ENCODE results near the gene SSTR5.

SSTR5 gene

DNA sequence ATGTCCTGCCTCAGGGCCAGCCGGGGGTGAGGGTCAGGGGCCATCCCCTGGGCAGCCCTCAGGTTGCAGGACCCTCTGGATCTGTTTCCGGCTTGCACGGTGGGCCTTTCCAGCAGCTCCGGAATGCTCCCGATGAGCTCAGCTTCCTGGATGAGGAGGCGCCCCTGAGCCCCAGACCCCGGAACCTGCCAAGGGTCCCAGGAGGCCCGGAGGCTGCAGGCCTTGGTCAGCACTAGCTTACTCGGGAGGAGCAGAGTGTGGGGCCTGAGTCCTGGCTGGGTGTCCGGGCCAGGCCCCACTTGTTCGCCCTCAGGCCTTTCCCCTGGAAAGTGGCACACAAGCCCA lies 31.1 kb downstream of the SSTR5 start:
- Histone ChIP-seq H2AFZ (no peak overlapping the region), H3K9ac (no peak overlapping the region), H3K79me2 (no peaks in the 10 kb centered on the region), H3K4me3 (ENCODE audit: low read depth, low read length) (no peak overlapping the region), H3K4me1 (peaks cover 2% of the 10 kb centered on the region), H3K4me2 (ENCODE audit: low read length) (no peak overlapping the region), H3K9me3 (ENCODE audit: control insufficient read depth, low read length) (no peaks in the 10 kb centered on the region), H3K36me3 (ENCODE audit: control insufficient read depth, insufficient read depth, low read length) (no peaks in the 10 kb centered on the region), H3K27ac (no peak overlapping the region), H3K27me3 (ENCODE audit: control insufficient read depth, insufficient read depth, low read length) (no peaks in the 10 kb centered on the region)
- TF ChIP-seq, protein P1, sequence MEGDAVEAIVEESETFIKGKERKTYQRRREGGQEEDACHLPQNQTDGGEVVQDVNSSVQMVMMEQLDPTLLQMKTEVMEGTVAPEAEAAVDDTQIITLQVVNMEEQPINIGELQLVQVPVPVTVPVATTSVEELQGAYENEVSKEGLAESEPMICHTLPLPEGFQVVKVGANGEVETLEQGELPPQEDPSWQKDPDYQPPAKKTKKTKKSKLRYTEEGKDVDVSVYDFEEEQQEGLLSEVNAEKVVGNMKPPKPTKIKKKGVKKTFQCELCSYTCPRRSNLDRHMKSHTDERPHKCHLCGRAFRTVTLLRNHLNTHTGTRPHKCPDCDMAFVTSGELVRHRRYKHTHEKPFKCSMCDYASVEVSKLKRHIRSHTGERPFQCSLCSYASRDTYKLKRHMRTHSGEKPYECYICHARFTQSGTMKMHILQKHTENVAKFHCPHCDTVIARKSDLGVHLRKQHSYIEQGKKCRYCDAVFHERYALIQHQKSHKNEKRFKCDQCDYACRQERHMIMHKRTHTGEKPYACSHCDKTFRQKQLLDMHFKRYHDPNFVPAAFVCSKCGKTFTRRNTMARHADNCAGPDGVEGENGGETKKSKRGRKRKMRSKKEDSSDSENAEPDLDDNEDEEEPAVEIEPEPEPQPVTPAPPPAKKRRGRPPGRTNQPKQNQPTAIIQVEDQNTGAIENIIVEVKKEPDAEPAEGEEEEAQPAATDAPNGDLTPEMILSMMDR (IDR thresholded peaks at IDR 0.05): no peak

DNA sequence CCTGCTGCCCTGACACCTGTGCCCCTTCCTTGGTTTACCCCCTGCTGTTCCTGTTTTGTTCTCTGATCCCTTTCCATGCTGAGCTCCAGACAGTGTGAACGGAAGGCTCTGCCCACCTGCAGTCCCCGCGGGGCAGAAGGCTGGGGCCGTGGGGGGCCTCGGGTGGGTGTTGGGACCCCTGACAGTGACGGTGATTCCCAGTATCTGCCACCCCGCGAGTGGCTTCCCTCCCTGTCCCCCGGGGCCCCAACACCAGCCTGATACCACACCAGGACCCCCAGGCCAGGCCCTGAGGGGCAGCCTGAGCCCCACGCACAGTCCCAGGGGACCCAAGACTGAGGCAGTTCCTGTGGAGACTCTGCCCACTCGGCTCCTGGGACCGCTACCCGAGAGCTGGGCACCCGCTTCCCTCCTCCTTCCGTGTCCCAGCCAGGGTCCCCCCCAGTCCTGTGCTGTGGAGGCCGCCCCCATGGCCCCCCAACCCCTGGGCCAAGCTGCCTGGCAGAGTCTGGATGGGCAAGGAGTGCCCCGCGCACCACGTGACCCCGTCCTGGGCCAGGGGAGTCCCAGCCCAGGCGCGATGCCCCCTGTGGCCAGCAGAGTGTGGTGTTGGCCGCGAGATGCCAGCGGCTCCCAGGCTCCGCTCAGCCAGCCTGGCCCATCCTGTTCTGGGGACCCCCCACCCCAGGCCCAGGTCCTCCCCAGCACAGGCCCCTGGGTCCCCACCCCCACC lies 33.5 kb downstream of the SSTR5 start:
- Histone ChIP-seq H3K9me3 (ENCODE audit: control insufficient read depth, low read length) (no peaks in the 10 kb centered on the region), H3K4me2 (ENCODE audit: low read length) (no peak overlapping the region), H3K27ac (no peak overlapping the region), H3K9ac (no peak overlapping the region), H3K36me3 (ENCODE audit: control insufficient read depth, insufficient read depth, low read length) (no peaks in the 10 kb centered on the region), H3K79me2 (no peaks in the 10 kb centered on the region), H2AFZ (no peak overlapping the region), H3K4me3 (ENCODE audit: low read depth, low read length) (no peak overlapping the region), H3K4me1 (peaks cover 2% of the 10 kb centered on the region), H3K27me3 (ENCODE audit: control insufficient read depth, insufficient read depth, low read length) (no peaks in the 10 kb centered on the region)
- TF ChIP-seq, protein P1 (IDR thresholded peaks at IDR 0.05): peak; percentile 87

DNA sequence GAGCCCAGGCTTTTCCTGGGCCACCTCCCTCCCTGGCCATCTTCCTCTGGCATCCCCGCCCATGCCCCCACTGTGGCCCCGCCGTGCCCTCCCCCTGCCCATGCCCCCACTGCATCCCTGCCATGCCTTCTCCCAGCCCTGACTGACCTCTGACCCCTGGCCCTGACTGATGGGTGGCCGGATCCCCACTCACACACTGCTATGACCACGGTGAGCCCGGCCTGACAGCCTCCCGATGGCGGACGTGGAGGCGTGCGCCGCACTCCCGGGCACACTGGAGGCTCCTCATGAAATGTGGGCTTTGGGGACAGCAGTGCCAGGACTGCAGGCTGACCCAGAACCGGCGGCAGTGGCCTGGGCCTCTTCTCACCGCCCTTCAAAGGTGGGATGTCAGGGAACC lies 34.1 kb downstream of the SSTR5 start:
- H3K79me2 ChIP-seq: no peaks in the 10 kb centered on the region

DNA sequence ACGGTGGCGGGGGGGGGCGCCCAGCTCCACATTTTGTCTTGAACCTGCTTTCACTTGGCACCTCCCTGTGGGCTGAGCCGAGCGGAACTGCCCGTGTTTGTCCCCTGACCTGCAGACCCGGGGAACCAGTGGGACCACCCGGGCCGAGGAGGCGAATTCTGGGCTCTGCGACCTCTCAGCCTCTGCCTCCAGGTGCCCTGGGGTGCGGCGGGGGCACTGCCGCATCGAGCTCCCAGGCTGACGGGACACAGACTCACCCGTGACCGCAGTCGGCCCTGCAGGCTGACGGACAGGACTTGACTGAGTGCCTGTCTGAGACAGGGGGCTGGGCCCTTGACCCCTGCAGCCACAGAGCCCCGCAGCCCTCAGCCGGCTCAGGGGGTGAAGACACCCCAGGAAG lies 34.6 kb downstream of the SSTR5 start:
- Histone ChIP-seq H3K27ac (no peak overlapping the region), H3K9me3 (ENCODE audit: control insufficient read depth, low read length) (no peaks in the 10 kb centered on the region), H3K4me2 (ENCODE audit: low read length) (no peak overlapping the region), H3K36me3 (ENCODE audit: control insufficient read depth, insufficient read depth, low read length) (no peaks in the 10 kb centered on the region), H3K27me3 (ENCODE audit: control insufficient read depth, insufficient read depth, low read length) (no peaks in the 10 kb centered on the region), H2AFZ (no peak overlapping the region), H3K79me2 (no peaks in the 10 kb centered on the region), H3K9ac (no peak overlapping the region), H3K4me1 (peaks cover 2% of the 10 kb centered on the region), H3K4me3 (ENCODE audit: low read depth, low read length) (no peak overlapping the region)
- TF ChIP-seq, protein P1 (IDR thresholded peaks at IDR 0.05): no peak

More for the DNA sequence above, 34.1 kb downstream of the SSTR5 start:
- H3K4me2 ChIP-seq (ENCODE audit: low read length): no peak overlapping the region
- H2AFZ ChIP-seq: no peak overlapping the region
- peaks cover 2% of the 10 kb centered on the region for H3K4me1 ChIP-seq
- H3K4me3 ChIP-seq (ENCODE audit: low read depth, low read length): no peak overlapping the region
- no peak overlapping the region for H3K27ac ChIP-seq
- H3K27me3 ChIP-seq (ENCODE audit: control insufficient read depth, insufficient read depth, low read length): no peaks in the 10 kb centered on the region
- TF ChIP-seq, protein P1 (IDR thresholded peaks at IDR 0.05): no peak
- no peaks in the 10 kb centered on the region for H3K36me3 ChIP-seq (ENCODE audit: control insufficient read depth, insufficient read depth, low read length)
- no peak overlapping the region for H3K9ac ChIP-seq
- no peaks in the 10 kb centered on the region for H3K9me3 ChIP-seq (ENCODE audit: control insufficient read depth, low read length)

DNA sequence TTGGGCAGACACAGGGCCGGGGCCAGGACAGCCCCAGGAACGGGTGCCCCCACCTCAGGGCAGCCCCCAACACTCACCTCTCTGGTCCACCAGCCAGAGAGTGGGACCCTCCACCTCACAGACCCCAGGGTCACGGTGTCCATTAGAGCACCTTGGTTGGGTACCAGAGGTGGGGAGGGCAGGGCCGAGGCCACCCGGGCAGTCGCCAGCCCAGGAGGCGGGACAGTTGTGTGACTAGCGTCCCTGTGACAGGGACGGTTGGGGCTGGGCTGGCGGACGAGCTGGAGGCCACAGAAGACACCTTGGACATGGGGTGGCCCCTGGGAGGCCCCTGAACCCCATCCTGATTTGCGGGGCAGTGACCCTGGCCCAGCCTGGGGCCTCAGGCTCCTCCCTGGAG lies 35.2 kb downstream of the SSTR5 start:
- H3K27me3 ChIP-seq (ENCODE audit: control insufficient read depth, insufficient read depth, low read length): no peaks in the 10 kb centered on the region
- no peaks in the 10 kb centered on the region for H3K9me3 ChIP-seq (ENCODE audit: control insufficient read depth, low read length)
- TF ChIP-seq, protein P1 (IDR thresholded peaks at IDR 0.05): no peak
- H3K79me2 ChIP-seq: no peaks in the 10 kb centered on the region
- no peak overlapping the region for H3K27ac ChIP-seq
- no peaks in the 10 kb centered on the region for H3K36me3 ChIP-seq (ENCODE audit: control insufficient read depth, insufficient read depth, low read length)
- no peak overlapping the region for H3K4me2 ChIP-seq (ENCODE audit: low read length)
- H3K9ac ChIP-seq: no peak overlapping the region
- no peak overlapping the region for H2AFZ ChIP-seq
- peaks cover 2% of the 10 kb centered on the region for H3K4me1 ChIP-seq
- no peak overlapping the region for H3K4me3 ChIP-seq (ENCODE audit: low read depth, low read length)

Measured in parathyroid adenoma (tissue), 2 donors.